Immature natural killer cell (primary cell): ENCODE results near the gene CYTH3. TPM values are rescaled to one million over a fixed set of nuclear protein-coding genes. Genes with fewer than 3 reads are reported as not detected.
"Not testable (repeated sequence)": the region's sequence is repeated elsewhere in the genome, so short reads cannot be mapped to it uniquely, and the experiment has no call there.

Source experiments
- DNase-seq, 3 donors: peaks; one replicate each; pipeline ENCODE4 v3.0.0; 2022; ENCODE audit warnings: mixed read lengths in 1 of 3
- H3K27ac Mint-ChIP-seq, 6 donors: one replicate each; pipeline ENCODE4 v1.8.0; 2020; ENCODE audit warnings: mixed read lengths in 6 of 6, mild to moderate bottlenecking in 5 of 6, inconsistent platforms in 4 of 6, moderate library complexity in 3 of 6
- H3K27me3 Mint-ChIP-seq, 3 donors: one replicate each; pipeline ENCODE4 v1.8.0; 2020 to 2021; ENCODE audit warnings: low read depth in 3 of 3, mild to moderate bottlenecking in 3 of 3, mixed read lengths in 3 of 3, moderate library complexity in 3 of 3, inconsistent platforms in 1 of 3
- H3K36me3 Mint-ChIP-seq, 3 donors: one replicate each; pipeline ENCODE4 v1.8.0; 2020; ENCODE audit warnings: mixed read lengths in 3 of 3, inconsistent platforms in 2 of 3, mild to moderate bottlenecking in 2 of 3
- H3K4me1 Mint-ChIP-seq, 2 donors: one replicate each; pipeline ENCODE4 v1.8.0; 2020; ENCODE audit warnings: inconsistent platforms in 2 of 2, mild to moderate bottlenecking in 2 of 2, mixed read lengths in 2 of 2, moderate library complexity in 1 of 2
- H3K4me3 Mint-ChIP-seq, 5 donors: one replicate each; pipeline ENCODE4 v1.8.0; 2020; ENCODE audit warnings: mild to moderate bottlenecking in 5 of 5, mixed read lengths in 5 of 5, inconsistent platforms in 3 of 5, moderate library complexity in 3 of 5
- H3K9me3 Mint-ChIP-seq, 6 donors: one replicate each; pipeline ENCODE4 v1.8.0; 2020; ENCODE audit warnings: mild to moderate bottlenecking in 6 of 6, mixed read lengths in 6 of 6, inconsistent platforms in 4 of 6, moderate library complexity in 3 of 6
- polyA plus RNA-seq, 3 donors: library from polyadenylated mRNA; unstranded; fragments of 300-500 nt; fragmentation: Illumina TruSeq; gene quantifications; one replicate each; pipeline ENCODE4 v1.2.3, GENCODE V29; 2021

Gene CYTH3
- polyA plus RNA-seq, 3 donors from 2014 or later = 1.2 to 19.3 (median 5.8) TPM

DNA sequence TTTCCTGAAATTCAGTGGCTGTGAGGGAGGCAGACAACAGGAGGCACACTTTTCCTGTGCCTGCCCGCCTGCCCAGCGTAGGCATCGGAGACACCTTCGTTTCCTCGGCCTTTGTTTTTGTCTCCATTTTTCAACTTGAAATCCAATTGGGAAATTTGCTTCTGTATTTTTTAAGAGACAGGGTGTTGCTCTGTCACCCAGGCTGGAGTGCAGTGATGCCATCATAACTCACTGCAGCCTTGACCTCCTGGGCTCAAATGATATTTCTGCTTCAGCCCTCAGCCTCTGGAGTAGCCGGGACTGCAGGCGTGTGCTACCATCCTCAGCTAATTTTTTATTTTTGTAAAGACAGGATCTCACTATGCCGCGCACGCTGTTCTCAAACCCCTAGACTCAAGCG, 116.8 kb downstream of the CYTH3 start:
- Mint-ChIP-seq H3K36me3 (peaks cover 24 to 31% (median 29%) of the 10 kb centered on the region in 3 donors), H3K27ac (peak overlapping the region in 1 of 6 donors; percentile 66), H3K4me3 (no peak overlapping the region), H3K9me3 (no peaks in the 10 kb centered on the region), H3K27me3 (peaks cover 0 to 5% (median 0%) of the 10 kb centered on the region in 3 donors), H3K4me1 (no peaks in the 10 kb centered on the region)
- no peak for DNase-seq

DNA sequence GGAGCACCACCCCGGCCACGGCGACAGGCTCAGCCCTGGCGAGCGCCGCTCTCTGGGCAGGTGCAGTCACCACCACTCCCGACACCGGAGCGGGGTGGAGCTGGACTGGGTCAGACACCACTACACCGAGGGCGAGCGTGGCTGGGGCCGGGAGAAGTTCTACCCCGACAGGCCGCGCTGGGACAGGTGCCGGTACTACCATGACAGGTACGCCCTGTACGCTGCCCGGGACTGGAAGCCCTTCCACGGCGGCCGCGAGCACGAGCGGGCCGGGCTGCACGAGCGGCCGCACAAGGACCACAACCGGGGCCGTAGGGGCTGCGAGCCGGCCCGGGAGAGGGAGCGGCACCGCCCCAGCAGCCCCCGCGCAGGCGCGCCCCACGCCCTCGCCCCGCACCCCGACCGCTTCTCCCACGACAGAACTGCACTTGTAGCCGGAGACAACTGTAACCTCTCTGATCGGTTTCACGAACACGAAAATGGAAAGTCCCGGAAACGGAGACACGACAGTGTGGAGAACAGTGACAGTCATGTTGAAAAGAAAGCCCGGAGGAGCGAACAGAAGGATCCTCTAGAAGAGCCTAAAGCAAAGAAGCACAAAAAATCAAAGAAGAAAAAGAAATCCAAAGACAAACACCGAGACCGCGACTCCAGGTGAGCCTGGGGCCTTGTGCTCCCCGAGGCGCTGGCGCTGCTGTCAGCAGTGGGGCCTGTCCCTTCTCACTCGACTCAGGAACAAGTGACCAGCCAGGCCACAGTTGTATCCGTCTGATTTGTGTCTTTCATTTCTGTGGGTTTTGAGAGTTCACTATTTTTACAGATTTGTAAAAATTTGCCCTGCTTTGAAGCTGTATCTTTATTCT, 117.7 kb downstream of the CYTH3 start:
- H3K9me3 Mint-ChIP-seq = no peaks in the 10 kb centered on the region
- peak overlapping the region in 2 of 6 donors; percentile 13 to 18 for H3K27ac Mint-ChIP-seq
- peaks cover 0 to 5% (median 0%) of the 10 kb centered on the region in 3 donors for H3K27me3 Mint-ChIP-seq
- no peaks in the 10 kb centered on the region for H3K4me1 Mint-ChIP-seq
- DNase-seq = no peak
- H3K36me3 Mint-ChIP-seq = peaks cover 26 to 34% (median 33%) of the 10 kb centered on the region in 3 donors
- no peak overlapping the region for H3K4me3 Mint-ChIP-seq

DNA sequence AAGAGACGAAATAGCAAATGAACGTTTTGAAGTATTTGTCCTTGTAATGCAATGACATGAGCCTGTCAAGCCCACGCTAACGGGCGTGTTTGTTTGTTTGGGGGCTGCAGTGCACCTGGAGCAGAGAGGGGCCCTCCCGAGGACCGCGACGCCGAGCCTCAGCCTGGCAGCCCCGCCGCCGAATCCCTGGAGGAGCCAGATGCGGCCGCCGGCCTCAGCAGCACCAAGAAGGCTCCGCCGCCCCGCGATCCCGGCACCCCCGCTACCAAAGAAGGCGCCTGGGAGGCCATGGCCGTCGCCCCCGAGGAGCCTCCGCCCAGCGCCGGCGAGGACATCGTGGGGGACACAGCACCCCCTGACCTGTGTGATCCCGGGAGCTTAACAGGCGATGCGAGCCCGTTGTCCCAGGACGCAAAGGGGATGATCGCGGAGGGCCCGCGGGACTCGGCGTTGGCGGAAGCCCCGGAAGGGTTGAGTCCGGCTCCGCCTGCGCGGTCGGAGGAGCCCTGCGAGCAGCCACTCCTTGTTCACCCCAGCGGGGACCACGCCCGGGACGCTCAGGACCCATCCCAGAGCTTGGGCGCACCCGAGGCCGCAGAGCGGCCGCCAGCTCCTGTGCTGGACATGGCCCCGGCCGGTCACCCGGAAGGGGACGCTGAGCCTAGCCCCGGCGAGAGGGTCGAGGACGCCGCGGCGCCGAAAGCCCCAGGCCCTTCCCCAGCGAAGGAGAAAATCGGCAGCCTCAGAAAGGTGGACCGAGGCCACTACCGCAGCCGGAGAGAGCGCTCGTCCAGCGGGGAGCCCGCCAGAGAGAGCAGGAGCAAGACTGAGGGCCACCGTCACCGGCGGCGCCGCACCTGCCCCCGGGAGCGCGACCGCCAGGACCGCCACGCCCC, 118.5 kb downstream of the CYTH3 start:
- Mint-ChIP-seq H3K9me3 (no peaks in the 10 kb centered on the region), H3K36me3 (peaks cover 26 to 41% (median 34%) of the 10 kb centered on the region in 3 donors), H3K27me3 (peaks cover 0 to 5% (median 2%) of the 10 kb centered on the region in 3 donors), H3K4me3 (no peak overlapping the region), H3K27ac (no peak overlapping the region), H3K4me1 (no peaks in the 10 kb centered on the region)
- no peak for DNase-seq

DNA sequence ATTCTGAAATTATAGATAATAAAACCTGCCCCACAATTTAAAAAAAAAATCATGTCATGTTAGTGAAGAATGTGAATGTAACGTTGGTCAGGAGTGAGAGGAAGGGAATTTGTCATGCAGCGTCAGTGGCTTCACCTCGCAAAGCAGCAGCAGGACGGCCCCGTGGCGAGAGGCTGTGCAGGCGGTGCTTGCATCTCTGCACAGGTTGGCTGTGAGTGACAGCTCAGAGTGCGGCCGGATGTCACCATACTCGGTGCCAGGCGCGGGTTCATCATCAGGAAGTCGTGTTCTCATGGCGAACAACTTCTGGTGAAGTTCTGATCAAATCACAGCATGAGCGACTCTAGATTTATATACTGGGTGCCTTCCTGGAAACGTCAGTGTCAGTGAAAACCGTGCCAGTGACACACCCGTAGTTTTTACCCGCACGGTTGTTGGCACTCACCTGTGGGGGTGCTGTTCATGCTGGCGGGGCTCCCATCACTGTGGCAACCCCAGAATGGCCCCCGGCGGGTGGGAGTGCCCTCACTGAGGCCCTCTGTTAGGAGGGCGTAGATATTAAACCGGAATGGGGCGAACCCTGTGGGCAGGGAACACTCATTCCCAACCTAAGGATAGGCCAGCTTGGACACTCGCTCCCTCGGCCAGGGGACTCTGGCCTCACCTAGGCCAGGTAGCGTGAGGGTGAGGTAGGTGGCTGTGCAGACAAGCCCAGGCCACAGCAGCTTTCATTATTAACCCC, 120.3 kb downstream of the CYTH3 start:
- no peak for DNase-seq
- Mint-ChIP-seq H3K36me3 (peaks cover 36 to 49% (median 44%) of the 10 kb centered on the region in 3 donors), H3K27me3 (peaks cover 0 to 2% (median 2%) of the 10 kb centered on the region in 3 donors), H3K4me1 (no peaks in the 10 kb centered on the region), H3K9me3 (no peaks in the 10 kb centered on the region), H3K4me3 (no peak overlapping the region), H3K27ac (peak overlapping the region in 1 of 6 donors; percentile 10)

DNA sequence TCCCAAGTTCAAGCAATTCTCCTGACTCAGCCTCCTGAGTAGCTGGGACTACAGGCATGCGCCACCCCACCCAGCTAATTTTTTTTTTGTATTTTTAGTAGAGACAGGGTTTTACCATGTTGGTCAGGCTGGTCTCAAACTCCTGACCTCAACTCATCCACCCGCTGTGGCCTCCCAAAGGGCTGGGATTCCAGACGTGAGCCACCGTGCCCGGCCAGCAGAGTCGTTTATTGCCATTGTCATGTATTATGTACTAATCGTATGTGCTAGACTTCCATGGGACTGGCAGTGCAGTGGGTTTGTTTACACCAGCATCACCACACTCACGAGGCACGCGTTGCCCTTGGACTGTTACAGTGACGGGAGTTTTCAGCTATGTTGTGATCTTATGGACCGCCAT, 120.9 kb downstream of the CYTH3 start:
- H3K4me3 Mint-ChIP-seq, H3K27me3 Mint-ChIP-seq, H3K4me1 Mint-ChIP-seq, H3K27ac Mint-ChIP-seq, H3K9me3 Mint-ChIP-seq, DNase-seq: not testable (repeated sequence)
- H3K36me3 Mint-ChIP-seq = peaks cover 37 to 51% (median 45%) of the 10 kb centered on the region in 3 donors

DNA sequence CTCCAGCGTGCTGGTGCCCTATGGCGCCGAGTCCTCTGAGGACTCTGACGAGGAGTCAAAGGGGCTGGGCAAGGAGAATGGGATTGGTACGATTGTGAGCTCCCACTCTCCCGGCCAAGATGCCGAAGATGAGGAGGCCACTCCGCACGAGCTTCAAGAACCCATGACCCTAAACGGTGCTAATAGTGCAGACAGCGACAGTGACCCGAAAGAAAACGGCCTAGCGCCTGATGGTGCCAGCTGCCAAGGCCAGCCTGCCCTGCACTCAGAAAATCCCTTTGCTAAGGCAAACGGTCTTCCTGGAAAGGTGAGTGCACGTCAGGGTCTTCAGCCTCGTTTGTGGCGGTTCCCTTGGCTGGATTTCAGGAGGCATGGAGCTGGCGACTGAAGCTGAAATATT, 122.4 kb downstream of the CYTH3 start:
- peaks cover 41 to 54% (median 44%) of the 10 kb centered on the region in 3 donors for H3K36me3 Mint-ChIP-seq
- peaks cover 0 to 2% (median 0%) of the 10 kb centered on the region in 3 donors for H3K27me3 Mint-ChIP-seq
- no peaks in the 10 kb centered on the region for H3K9me3 Mint-ChIP-seq
- no peak overlapping the region for H3K27ac Mint-ChIP-seq
- no peak overlapping the region for H3K4me3 Mint-ChIP-seq
- no peaks in the 10 kb centered on the region for H3K4me1 Mint-ChIP-seq
- no peak for DNase-seq

DNA sequence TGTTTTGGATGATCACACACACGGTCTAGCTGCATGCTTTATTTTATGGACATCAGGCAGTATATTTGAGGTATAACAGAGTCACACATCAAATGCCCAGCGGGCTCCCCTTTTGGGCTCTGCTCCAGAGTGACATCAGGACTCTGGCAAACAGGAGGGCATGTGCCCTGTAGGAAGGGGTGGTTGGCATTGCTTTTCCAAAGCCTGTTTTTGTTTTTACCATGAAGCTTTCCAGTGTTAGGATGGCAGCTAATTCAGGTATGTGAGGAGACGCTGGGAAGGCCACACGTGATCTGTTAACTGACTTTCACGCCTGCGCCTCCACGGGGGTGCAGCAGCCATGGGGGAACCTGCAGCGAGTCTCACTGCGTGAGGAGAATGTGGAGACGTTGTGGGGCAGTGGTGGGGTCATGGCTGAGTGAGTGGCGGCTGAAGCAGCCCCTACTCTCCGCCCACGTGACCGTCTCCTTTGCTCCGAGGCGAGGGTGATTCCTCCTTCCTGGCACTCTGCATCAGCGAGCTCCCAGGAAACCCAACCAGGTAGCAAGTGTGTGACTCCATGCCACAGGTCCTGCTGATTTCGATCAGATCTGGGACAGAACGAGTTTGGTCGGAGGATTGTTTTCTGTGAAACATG, 123.6 kb downstream of the CYTH3 start:
- peaks cover 39 to 59% (median 41%) of the 10 kb centered on the region in 3 donors for H3K36me3 Mint-ChIP-seq
- H3K4me3 Mint-ChIP-seq = no peak overlapping the region
- H3K27ac Mint-ChIP-seq = no peak overlapping the region
- peaks cover 0 to 2% of the 10 kb centered on the region in 2 donors for H3K4me1 Mint-ChIP-seq
- no peak for DNase-seq
- peaks cover 0 to 2% (median 0%) of the 10 kb centered on the region in 3 donors for H3K27me3 Mint-ChIP-seq
- no peaks in the 10 kb centered on the region for H3K9me3 Mint-ChIP-seq

DNA sequence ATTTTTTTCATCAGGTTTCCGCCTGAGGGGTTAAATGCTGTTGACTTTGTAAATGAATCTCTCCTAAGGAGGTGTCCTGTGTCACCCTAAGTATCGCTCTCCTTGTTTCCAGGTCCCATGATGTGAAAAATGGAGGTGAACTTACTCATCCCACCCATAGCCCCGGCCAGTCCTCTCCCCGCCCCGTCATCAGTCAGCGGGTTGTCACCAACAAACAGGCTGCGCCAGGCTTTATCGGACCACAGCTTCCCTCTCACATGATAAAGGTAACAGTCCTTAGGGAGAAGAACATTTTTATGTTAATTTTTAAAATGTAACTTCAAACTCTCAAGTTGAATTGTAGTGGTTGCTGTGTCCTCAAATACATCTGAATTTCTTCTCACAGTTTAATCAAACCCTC, 124.8 kb downstream of the CYTH3 start:
- H3K27me3 Mint-ChIP-seq = peaks cover 0 to 2% (median 0%) of the 10 kb centered on the region in 3 donors
- peaks cover 0 to 4% of the 10 kb centered on the region in 2 donors for H3K4me1 Mint-ChIP-seq
- H3K4me3 Mint-ChIP-seq = no peak overlapping the region
- H3K9me3 Mint-ChIP-seq = no peaks in the 10 kb centered on the region
- H3K36me3 Mint-ChIP-seq = peaks cover 37 to 69% (median 41%) of the 10 kb centered on the region in 3 donors
- no peak overlapping the region for H3K27ac Mint-ChIP-seq
- DNase-seq = no peak

DNA sequence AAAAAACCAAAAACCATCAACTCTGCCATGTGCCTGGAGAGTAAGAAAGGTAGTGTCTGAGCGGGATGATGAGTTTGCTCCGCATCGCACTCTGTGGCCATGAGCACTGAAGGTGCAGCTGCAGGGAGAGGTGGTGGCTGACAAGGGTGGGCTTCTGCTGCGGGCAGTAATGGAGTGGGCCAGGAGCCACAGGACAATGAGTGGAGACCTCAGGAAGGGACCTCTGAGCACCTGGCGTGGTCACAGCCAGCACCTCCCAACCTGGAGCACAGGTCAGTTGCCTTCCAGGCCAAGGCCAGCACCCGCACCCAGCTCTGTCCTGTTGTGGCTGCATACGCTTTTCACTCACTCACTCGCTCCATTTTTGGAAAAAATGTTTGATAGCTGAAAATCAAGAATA, 125.8 kb downstream of the CYTH3 start:
- Mint-ChIP-seq H3K9me3 (no peaks in the 10 kb centered on the region), H3K27me3 (peaks cover 0 to 2% (median 0%) of the 10 kb centered on the region in 3 donors), H3K36me3 (peaks cover 36 to 69% (median 40%) of the 10 kb centered on the region in 3 donors), H3K4me1 (peaks cover 0 to 4% of the 10 kb centered on the region in 2 donors), H3K27ac (no peak overlapping the region), H3K4me3 (no peak overlapping the region)
- DNase-seq = no peak

DNA sequence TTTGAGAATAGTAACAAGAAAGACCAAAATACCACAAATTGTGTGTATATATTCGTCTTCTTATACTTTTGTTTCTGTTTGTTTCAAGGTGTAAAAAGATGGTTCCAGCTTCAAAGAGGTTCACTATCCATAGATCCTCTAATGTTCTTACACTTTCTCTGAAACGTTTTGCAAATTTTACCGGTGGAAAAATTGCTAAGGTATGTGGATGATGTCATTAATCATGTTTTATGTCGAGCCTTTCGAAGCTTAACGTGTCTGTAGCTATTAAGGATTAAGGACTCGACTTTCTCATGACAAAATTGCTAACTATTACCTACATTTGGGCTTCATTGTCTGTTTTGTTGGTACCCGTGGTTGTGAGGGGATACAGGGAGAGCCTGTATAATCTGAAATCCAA, 128.4 kb downstream of the CYTH3 start:
- H3K9me3 Mint-ChIP-seq = no peaks in the 10 kb centered on the region
- peaks cover 0 to 4% of the 10 kb centered on the region in 2 donors for H3K4me1 Mint-ChIP-seq
- H3K27ac Mint-ChIP-seq = no peak overlapping the region
- no peak for DNase-seq
- peaks cover under 1 to 4% (median 2%) of the 10 kb centered on the region in 3 donors for H3K27me3 Mint-ChIP-seq
- peaks cover 35 to 66% (median 40%) of the 10 kb centered on the region in 3 donors for H3K36me3 Mint-ChIP-seq
- H3K4me3 Mint-ChIP-seq = no peak overlapping the region

DNA sequence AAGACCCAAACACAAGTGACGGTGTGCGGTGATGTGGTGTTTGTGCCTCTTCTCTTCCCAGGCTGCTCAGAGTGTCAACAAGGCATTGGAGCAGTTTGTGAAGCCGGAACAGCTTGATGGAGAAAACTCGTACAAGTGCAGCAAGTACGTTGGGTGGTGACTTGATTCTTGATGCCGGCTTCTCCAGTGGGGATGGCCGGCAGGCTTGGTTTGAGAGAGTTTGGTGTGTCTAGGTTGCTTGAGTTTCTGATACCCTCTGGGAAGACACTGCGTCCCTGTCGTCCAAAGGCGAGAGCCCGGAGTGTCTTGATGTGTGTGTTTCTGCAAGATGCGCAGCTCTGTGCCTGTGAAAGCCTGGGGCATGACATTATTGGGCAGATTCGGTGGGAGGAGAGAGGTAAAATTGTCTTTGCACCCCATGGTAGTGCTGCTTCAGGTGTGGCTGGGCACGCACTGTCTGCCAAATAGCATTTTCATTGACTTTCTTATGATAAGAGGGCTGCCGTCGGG, 129.5 kb downstream of the CYTH3 start:
- Mint-ChIP-seq H3K27me3 (peaks cover 0 to 4% (median 2%) of the 10 kb centered on the region in 3 donors), H3K9me3 (no peaks in the 10 kb centered on the region), H3K27ac (no peak overlapping the region), H3K4me1 (peaks cover 0 to 4% of the 10 kb centered on the region in 2 donors), H3K36me3 (peaks cover 29 to 57% (median 35%) of the 10 kb centered on the region in 3 donors), H3K4me3 (no peak overlapping the region)
- no peak for DNase-seq

DNA sequence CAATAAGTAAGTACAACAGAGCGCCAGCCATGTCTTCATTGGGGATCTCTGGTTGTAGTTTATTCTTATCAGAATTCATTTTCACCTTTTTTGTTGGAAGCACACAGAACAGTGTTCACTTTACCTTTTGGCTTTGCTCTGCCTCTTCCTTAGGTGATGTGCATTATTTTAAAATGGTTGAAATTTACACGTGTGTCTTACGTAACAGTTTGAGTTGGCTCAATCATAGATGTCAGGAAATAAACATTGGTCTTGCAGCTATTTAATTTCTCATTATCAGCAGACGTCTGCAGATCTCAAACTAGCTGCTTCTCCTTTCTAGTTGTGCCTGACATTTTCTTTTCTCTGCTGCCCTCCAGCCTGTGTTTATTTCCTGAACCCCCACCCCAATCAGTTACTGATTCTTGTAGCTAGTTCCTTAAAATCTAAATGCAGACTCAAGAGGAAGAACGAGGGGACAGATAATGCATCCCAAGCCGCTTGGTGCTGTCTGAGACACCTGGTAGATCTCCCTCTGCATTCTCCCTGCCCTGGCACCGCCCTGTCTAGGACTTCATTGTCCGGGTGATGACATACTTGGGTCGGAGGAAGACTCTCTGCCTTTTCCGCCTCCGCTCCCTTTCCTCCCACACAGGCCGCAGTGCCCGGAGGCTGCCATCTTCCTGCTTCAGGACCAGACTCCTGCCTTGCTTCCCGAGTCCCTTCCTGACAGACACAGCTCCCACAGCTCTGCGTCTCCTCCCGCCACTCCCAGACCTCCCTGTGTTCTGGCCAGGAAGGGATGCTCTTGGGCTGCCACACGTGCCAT, 133.0 kb downstream of the CYTH3 start:
- H3K27ac Mint-ChIP-seq = peak overlapping the region in 2 of 6 donors; percentile 4
- H3K4me1 Mint-ChIP-seq = peaks cover 0 to 4% of the 10 kb centered on the region in 2 donors
- no peaks in the 10 kb centered on the region for H3K9me3 Mint-ChIP-seq
- H3K36me3 Mint-ChIP-seq = peaks cover 10 to 38% (median 17%) of the 10 kb centered on the region in 3 donors
- no peak overlapping the region for H3K4me3 Mint-ChIP-seq
- H3K27me3 Mint-ChIP-seq = peaks cover 0 to 5% (median 2%) of the 10 kb centered on the region in 3 donors
- no peak for DNase-seq
